Right lobe of liver (tissue), 4 donors: ENCODE data around the gene MED15.

Experiments used
- CTCF ChIP-seq, 4 donors: fragments of 200-600 bp in 3 of 4; fragments of 450-650 bp in 1 of 4; IDR thresholded peaks; one replicate each; pipeline versions ENCODE4 v1.5.1 to v1.8.0; 2016 to 2022; ENCODE audit warnings: antibody characterized with exemption in 4 of 4, mild to moderate bottlenecking in 2 of 4
- POLR2A ChIP-seq: fragments of 450-650 bp; IDR thresholded peaks from one replicate; pipeline ENCODE4 v1.6.1; 2017; ENCODE audit warnings: antibody characterized with exemption, mild to moderate bottlenecking
- donor health status: DM: no; HTN: no; CAD: no.
- donor health status: DM: no; HTN: no; CAD: no.
- donor health status: DM: no; HTN: yes; CAD: no.

- no peak for TF ChIP-seq POLR2A
- no peak for TF ChIP-seq CTCF (IDR thresholded peaks at IDR 0.05)
These were observed 70.8 kb downstream of the MED15 start for GRCh38 chr22:20578192-20578591.
